NCI-H1092 treated with DMSO at 0.1 percent for 48 hours (cell line): Measurements from ENCODE around the gene ZNF226.
"Not testable (repeated sequence)": the region's sequence is repeated elsewhere in the genome, so short reads cannot be mapped to it uniquely, and the experiment has no call there.

Source experiments
- DNase-seq: peaks from one replicate; lab custom pipeline; 2025; lab: John Stamatoyannopoulos, UW

ZNF226 gene

DNA sequence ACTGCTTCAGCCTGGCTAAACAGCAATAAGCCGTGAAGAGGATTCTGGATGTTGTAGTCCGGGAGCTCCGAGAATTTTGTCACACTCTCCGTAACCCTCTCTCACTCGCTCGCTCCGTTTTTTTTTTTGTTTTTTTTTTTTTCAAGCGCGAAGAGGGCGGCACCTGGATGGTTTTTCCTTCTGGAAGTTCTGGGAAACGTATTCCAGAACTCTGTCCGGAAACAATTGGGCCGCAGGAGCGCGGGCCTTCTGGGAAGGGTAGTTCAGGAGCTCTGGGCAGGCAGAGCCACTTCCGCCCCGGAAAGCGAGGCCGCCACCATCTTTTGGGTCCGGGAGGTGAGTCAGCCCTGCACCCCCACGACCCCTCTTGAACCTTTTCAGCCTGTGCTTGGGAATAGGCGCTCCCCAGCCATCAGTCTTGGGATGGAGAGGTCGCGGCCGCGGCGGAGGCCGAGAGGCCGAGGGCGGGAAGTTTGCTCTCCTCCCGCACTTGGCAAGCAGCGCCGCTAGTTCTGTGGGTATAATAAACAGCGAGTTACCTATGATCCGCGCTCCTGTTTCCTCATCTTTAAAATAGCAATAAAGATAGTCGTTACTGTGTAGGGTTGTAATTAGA, 47.5 kb downstream of the ZNF226 start, which contains the start of gene ZNF227:
Gene ZNF227 (plus strand): TSS at position 283 of the 616 bp plus-strand sequence. CDS start 5,261 bp downstream, outside the sequence.
- DNase-seq: peak; percentile 79

- no peak for DNase-seq
These were observed 48.0 kb downstream of the ZNF226 start for GRCh38 chr19:44212866-44213346.

GRCh38 chr19:44219926-44220325, 55.0 kb downstream of the ZNF226 start:
- not testable (repeated sequence) for DNase-seq

GRCh38 chr19:44220761-44221160, 55.9 kb downstream of the ZNF226 start:
- not testable (repeated sequence) for DNase-seq

DNA sequence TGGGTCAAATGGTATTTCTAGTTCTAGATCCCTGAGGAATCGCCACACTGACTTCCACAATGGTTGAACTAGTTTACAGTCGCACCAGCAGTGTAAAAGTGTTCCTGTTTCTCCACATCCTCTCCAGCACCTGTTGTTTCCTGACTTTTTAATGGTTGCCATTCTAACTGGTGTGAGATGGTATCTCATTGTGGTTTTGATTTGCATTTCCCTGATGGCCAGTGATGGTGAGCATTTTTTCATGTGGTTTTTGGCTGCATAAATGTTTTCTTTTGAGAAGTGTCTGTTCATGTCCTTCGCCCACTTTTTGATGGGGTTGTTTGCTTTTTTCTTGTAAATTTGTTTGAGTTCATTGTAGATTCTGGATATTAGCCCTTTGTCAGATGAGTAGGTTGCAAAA, 56.4 kb downstream of the ZNF226 start:
- not testable (repeated sequence) for DNase-seq
